Right cardiac atrium (tissue), 5 donors: ENCODE measurements around the gene SLC41A1. TPM values are rescaled to one million over a fixed set of nuclear protein-coding genes. Genes with fewer than 3 reads are reported as not detected.
"Not testable (repeated sequence)": the region's sequence is repeated elsewhere in the genome, so short reads cannot be mapped to it uniquely, and the experiment has no call there.

ENCODE experiments used
- ATAC-seq, 2 donors: fragments of 200-7000 bp; cut with Tn5 transposase; one replicate each; pipeline versions ENCODE4 v1.8.0 to v1.9.1; 2020; ENCODE audit warnings: moderate library complexity in 2 of 2, mild to moderate bottlenecking in 1 of 2
- DNase-seq, 3 donors: peaks; one replicate each; pipeline ENCODE4 v3.0.0-alpha.2; 2020
- H3K27ac ChIP-seq: one replicate; pipeline ENCODE4 v1.5.1; 2013; ENCODE audit warnings: mild to moderate bottlenecking, low read length, control low read depth, moderate library complexity
- H3K27me3 ChIP-seq: one replicate; pipeline ENCODE4 v1.6.1; 2013; ENCODE audit not compliant: control insufficient read depth, insufficient read depth
- H3K4me1 ChIP-seq: one replicate; pipeline ENCODE4 v1.6.1; 2013; ENCODE audit warnings: low read length; ENCODE audit not compliant: control insufficient read depth, insufficient read depth
- H3K4me3 ChIP-seq: one replicate; pipeline ENCODE4 v1.5.1; 2013; ENCODE audit warnings: low read length, control low read depth
- H3K9me3 ChIP-seq: one replicate; pipeline ENCODE4 v1.6.1; 2013; ENCODE audit warnings: low read length; ENCODE audit not compliant: control insufficient read depth
- WGBS: extraction: QIAGEN DNeasy Blood & Tissue Kit; methylation state at CpG from one replicate; pipeline ENCODE4 v1.1.7; 2013; 5-methylcytosine and 5-hydroxymethylcytosine counted together
- intact Hi-C, 4 donors: fragments of 100-400 bp; cut with DNase I; formaldehyde crosslinking; loops; one replicate each; pipeline versions ENCODE4 v1.11.0 to v1.14.0; 2022 to 2023
- long read RNA-seq, 4 donors: library from polyadenylated mRNA; unstranded; transcript quantifications; one replicate each; pipeline ENCODE4 v2.0.0, GENCODE V29; 2020 to 2021
- polyA plus RNA-seq: library from polyadenylated mRNA; stranded (reverse); fragments of 200-250 nt; gene quantifications from one replicate; pipeline ENCODE4 v1.2.3, GENCODE V29; 2013
- total RNA-seq, 4 donors: library from RNA; stranded (reverse); fragmentation: NEBNext Ultra II Directional; extraction: Animal tissue kit (Norgen Biotek cat#: 25700); gene quantifications; one replicate each; pipeline ENCODE4 v1.2.1, GENCODE V29; 2021
- donor health status: healthy with polysubstance abuse.
- donor health status: DM: no; HTN: yes; CAD: no.
- donor health status: DM: no; HTN: no; CAD: no.
- donor health status: DM: no; HTN: yes; CAD: no; lungs with severe emphysema.
- donor health status: DM: yes; HTN: yes; CAD: no.

The SLC41A1 gene
- total RNA-seq = 100 to 1,000 TPM; 235 to 420 (median 330) TPM
- polyA plus RNA-seq = 187 TPM
- long read RNA-seq, donor 1, full-length matches to known transcripts = 225 of 443 reads
- long read RNA-seq, donor 1, partial matches to known transcripts = 193 of 443 reads
- long read RNA-seq, donor 1, other reads (novel, unspliced or antisense) = 25 of 443 reads
- long read RNA-seq, donor 2, full-length matches to known transcripts = 227 of 327 reads
- long read RNA-seq, donor 2, partial matches to known transcripts = 57 of 327 reads
- long read RNA-seq, donor 2, other reads (novel, unspliced or antisense) = 43 of 327 reads
- long read RNA-seq, donor 3, full-length matches to known transcripts = 244 of 451 reads
- long read RNA-seq, donor 3, partial matches to known transcripts = 112 of 451 reads
- long read RNA-seq, donor 3, other reads (novel, unspliced or antisense) = 95 of 451 reads
- long read RNA-seq, donor 4, full-length matches to known transcripts = 278 of 433 reads
- long read RNA-seq, donor 4, partial matches to known transcripts = 131 of 433 reads
- long read RNA-seq, donor 4, other reads (novel, unspliced or antisense) = 24 of 433 reads

GRCh38 chr1:205812878-205813754 lies at the start of gene SLC41A1:
Gene SLC41A1 (minus strand): TSS chr1:205813198. CDS start chr1:205810441, 2,757 bp downstream.
- H3K27me3 ChIP-seq = no peaks in the 10 kb centered on the region
- ATAC-seq (peak; percentile 95), DNase-seq (peak; percentile 92 to 97 (median 96))
- peak within 1 kb of the TSS; percentile 79 for H3K4me3 ChIP-seq
- H3K4me1 ChIP-seq = peaks cover 8% of the 10 kb centered on the region
- intact Hi-C loops = loop anchor here in 3 of 4 donors (5.0 to 10.0 kb wide), 3 partner anchors 99 to 104 kb away; no protein-coding TSS in a partner anchor
- H3K9me3 ChIP-seq = no peaks in the 10 kb centered on the region
- WGBS = under 1% methylated on average over 83 of the region's 83 CpGs
- peak within 1 kb of the TSS; percentile 63 for H3K27ac ChIP-seq

DNA sequence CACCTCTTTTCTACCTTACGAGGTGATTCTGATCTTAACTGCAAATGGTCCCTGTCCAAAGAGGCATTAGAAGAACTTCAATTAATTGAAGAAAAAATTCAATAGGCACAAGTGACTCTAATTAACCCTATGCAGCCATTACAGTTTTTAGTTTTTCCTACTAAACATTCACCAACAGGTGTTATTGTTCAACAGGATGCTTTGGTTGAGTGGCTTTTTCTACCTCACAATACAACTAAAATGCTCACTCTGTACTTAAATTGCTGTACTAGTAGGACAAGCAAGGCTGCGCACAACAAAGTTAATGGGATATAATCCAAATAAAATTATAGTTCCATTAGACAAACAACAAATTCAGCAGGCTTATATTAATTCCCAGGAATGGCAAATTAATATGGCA lies 48.5 kb upstream of the SLC41A1 start:
- no peak for ATAC-seq
- no peaks in the 10 kb centered on the region for H3K4me1 ChIP-seq
- intact Hi-C loops = no loop called here
- H3K27me3 ChIP-seq = no peaks in the 10 kb centered on the region
- H3K9me3 ChIP-seq = no peaks in the 10 kb centered on the region
- DNase-seq = no peak
- over 99% methylated on average over 2 of the region's 2 CpGs for WGBS
- H3K27ac ChIP-seq = no peak overlapping the region
- H3K4me3 ChIP-seq = no peak overlapping the region

DNA sequence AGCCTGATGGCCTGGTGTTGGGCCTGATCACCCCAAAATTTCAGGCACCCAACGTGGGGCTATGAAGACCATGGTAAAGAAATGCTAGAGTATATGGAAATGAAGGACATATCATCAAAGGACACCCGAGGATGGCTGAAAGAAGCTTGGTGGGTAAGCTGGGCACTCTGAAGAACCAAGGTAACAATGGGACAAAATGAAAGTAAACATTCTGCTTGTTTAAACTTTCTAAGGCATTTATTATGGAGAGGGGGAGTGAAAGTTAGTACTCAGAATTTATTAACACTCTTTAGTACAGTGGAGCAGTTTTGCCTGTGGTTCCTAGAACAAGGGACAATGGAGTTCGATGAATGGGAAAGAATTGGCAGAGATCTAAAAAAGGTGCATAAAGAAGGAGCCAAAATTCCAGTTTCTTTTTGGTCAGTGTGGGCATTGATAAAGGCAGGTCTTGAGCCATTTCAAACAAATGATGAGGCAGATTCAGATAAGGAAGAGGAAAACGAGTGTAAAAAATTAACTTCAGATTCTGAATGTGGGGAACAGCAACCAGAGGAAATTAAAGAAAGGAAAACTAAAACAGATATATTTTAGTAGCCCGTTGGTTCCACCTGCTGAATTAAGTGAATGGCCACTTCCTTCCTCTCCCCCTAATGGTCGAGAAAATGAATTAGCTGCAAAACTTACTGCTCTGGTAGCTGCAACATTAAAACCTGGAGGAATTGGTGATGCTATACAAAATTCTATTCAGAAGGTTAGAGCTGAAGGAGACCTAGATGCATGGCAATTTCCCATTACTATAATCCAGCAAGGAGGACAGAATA lies 45.4 kb upstream of the SLC41A1 start:
- 54% methylated on average over 6 of the region's 6 CpGs for WGBS
- Histone ChIP-seq H3K4me3 (no peak overlapping the region), H3K27me3 (no peaks in the 10 kb centered on the region), H3K27ac (no peak overlapping the region), H3K4me1 (no peaks in the 10 kb centered on the region), H3K9me3 (no peaks in the 10 kb centered on the region)
- intact Hi-C loops = no loop called here
- ATAC-seq = no peak
- DNase-seq = no peak

DNA sequence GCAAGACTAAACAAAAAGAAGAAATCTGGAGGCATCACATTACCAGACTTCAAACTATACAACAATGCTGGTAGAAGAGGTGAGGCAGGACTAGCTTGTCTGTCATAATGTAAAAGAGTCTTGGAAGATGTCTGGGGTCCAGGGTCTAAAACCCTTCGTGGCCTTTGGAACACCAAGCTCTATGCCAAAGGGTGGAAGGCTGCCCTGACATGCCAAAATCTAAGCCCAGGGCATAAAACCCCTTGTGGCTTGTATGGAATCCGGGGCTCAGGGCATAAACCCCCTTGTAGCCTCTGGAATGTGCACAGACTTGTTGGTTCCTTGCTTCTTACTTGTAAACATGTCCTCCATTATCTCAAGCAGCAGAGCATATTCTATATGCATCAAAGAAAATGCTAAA lies 44.5 kb upstream of the SLC41A1 start:
- intact Hi-C loops, H3K4me3 ChIP-seq, ATAC-seq, H3K9me3 ChIP-seq, H3K4me1 ChIP-seq, DNase-seq, H3K27ac ChIP-seq, H3K27me3 ChIP-seq: not testable (repeated sequence)
- 82% methylated on average over 2 of the region's 2 CpGs for WGBS

DNA sequence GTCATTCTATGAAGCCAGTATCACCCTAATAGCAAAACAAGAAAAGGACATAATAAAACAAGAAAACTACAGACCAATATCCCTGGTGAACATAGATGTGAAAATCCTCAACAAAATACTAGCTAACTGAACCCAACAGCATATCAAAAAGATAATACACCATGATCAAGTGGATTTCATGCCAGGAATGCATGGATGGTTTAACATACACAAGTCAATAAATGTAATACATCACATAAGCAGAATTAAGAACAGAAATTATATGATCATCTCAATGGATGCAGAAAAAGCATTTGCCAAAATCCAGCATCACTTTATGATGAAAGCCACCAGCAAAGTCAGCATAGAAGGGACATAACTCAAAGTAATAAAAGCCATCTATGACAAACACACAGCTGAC lies 43.4 kb upstream of the SLC41A1 start:
- no peaks in the 10 kb centered on the region for H3K4me1 ChIP-seq
- no peak for ATAC-seq
- intact Hi-C loops = no loop called here

DNA sequence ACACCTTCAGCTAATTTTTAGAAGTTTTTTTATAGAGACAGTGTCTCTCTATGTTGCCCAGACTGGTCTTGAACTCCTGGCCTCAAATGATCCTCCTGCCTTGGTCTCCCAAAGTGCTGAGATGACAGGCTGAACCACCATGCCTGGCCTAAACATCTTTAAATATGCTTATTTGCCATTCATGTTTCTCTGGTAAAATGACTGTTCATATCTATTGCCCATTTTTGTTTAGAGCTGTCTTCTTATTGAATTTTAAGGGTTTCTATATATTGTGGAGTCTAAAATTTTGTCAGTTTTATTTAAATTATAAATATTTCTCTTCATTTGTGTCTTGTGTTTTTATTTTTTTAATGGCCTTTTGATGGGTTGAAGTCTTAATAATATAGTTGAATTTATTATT lies 40.0 kb upstream of the SLC41A1 start:
- intact Hi-C loops = no loop called here
- DNase-seq = no peak

More for the DNA sequence above, 43.4 kb upstream of the SLC41A1 start:
- Histone ChIP-seq H3K27me3 (no peaks in the 10 kb centered on the region), H3K27ac (no peak overlapping the region), H3K9me3 (no peaks in the 10 kb centered on the region), H3K4me3 (no peak overlapping the region)
- no peak for DNase-seq

DNA sequence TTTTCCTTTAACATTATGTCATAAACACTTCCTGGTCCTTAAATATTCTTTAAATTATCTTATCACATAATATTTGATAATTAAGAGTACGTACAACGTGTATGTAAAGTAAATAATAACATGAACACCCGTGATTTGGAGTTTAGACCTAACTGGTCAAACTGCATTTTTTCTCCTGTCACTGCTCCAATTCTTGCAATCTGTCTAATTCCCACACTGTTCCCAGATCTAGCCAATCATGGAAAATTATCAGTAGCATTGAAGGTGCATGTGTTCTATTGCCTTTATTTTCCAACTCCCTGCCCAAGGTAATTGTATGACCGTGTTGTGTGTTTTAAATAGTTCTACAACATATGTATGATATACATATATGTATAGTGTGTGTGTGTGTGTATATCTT lies 39.0 kb upstream of the SLC41A1 start:
- Histone ChIP-seq H3K4me3 (no peak overlapping the region), H3K27me3 (no peaks in the 10 kb centered on the region), H3K4me1 (no peaks in the 10 kb centered on the region), H3K27ac (no peak overlapping the region), H3K9me3 (no peaks in the 10 kb centered on the region)
- no peak for ATAC-seq
- WGBS = 83% methylated on average over 4 of the region's 4 CpGs
- no peak for DNase-seq
- intact Hi-C loops = no loop called here

More for the DNA sequence above, 40.0 kb upstream of the SLC41A1 start:
- no peaks in the 10 kb centered on the region for H3K9me3 ChIP-seq
- no peak overlapping the region for H3K4me3 ChIP-seq
- no peaks in the 10 kb centered on the region for H3K4me1 ChIP-seq
- no peaks in the 10 kb centered on the region for H3K27me3 ChIP-seq
- no peak for ATAC-seq
- H3K27ac ChIP-seq = no peak overlapping the region

DNA sequence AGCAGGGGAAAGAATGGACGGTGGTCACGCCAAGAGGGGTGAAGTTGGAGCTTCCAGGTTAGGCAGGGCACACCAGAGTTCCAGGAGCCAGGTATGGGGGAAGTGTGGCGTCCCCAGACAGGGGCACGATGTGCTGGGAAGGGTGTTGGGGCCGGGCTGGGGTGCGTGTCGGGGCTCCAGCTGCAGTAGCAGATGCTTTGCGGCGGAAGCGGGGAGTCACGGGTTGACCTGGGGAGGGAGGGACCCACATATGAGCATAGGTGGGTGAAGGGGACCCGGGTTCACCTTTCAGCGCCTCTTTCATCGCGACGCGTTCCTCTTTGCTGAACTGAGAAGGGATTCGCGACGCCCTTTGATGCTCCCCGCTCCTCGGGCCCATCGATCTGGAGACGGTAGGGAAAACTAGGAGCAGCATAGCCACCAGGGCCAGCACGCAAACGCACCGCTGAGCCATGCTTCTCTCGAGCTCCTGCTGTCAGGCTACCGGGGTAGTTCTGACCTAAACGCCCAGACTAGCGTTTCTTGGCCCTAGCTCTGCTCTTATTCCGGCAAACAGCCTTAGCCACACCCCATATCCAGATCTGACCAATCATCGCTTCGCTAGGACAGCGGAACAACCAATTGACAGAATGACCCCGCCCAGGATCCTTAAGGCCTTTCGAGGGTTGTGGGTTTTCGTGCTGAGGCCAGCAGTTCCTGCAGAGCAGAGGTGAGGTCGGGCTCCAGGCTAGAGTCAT lies 36.8 kb upstream of the SLC41A1 start, which contains the start of gene PM20D1:
Gene PM20D1, minus strand, starts transcription at position 514 of the 737 bp plus-strand sequence. Its CDS starts 60 bp downstream, at position 454.
- DNase-seq (peak; percentile 73 to 92 (median 87)), ATAC-seq (peak; percentile 97 to 99)
- Histone ChIP-seq H3K4me3 (peak within 1 kb of the TSS; percentile 44), H3K27ac (no peak within 1 kb of the TSS), H3K27me3 (no peaks in the 10 kb centered on the region), H3K9me3 (no peaks in the 10 kb centered on the region), H3K4me1 (no peaks in the 10 kb centered on the region)
- intact Hi-C loops = no loop called here
- 57% methylated on average over 39 of the region's 39 CpGs for WGBS

GRCh38 chr1:205843036-205843859 lies 30.2 kb upstream of the SLC41A1 start:
- 63% methylated on average over 3 of the region's 3 CpGs for WGBS
- intact Hi-C loops = no loop called here
- DNase-seq (no peak), ATAC-seq (no peak)
- no peak overlapping the region for H3K4me3 ChIP-seq
- no peaks in the 10 kb centered on the region for H3K27me3 ChIP-seq
- no peak overlapping the region for H3K27ac ChIP-seq
- no peaks in the 10 kb centered on the region for H3K9me3 ChIP-seq
- H3K4me1 ChIP-seq = peaks cover 5% of the 10 kb centered on the region
